Esophagus muscularis mucosa (tissue), 4 donors: ENCODE results near the gene CRY1. TPM values are rescaled to one million over a fixed set of nuclear protein-coding genes. Genes with fewer than 3 reads are reported as not detected.

ENCODE experiments used
- DNase-seq: peaks from one replicate; pipeline ENCODE4 v3.0.0-alpha.2; 2017; ENCODE audit errors: extremely low spot score
- H3K27ac ChIP-seq, 4 donors: fragments of 200-600 bp; sonication (generic); replicated peaks in 1 of 4; 1 replicate in 3 of 4; 2 replicates in 1 of 4; pipeline ENCODE4 v1.5.1; 2016 to 2019; ENCODE audit warnings: mild to moderate bottlenecking in 1 of 4
- H3K27me3 ChIP-seq, 4 donors: fragments of 200-600 bp; sonication (generic); one replicate each; pipeline versions ENCODE4 v1.5.1 to v1.6.0; 2016 to 2019
- H3K36me3 ChIP-seq, 4 donors: fragments of 200-600 bp; sonication (generic); one replicate each; pipeline ENCODE4 v1.5.1; 2016 to 2019
- H3K4me1 ChIP-seq, 4 donors: fragments of 200-600 bp; sonication (generic); one replicate each; pipeline ENCODE4 v1.5.1; 2016 to 2019
- H3K4me3 ChIP-seq, 4 donors: fragments of 200-600 bp; sonication (generic); 1 replicate in 2 of 4; 2 replicates in 2 of 4; pipeline ENCODE4 v1.5.1; 2016 to 2019; ENCODE audit warnings: mild to moderate bottlenecking in 4 of 4, moderate library complexity in 1 of 4
- H3K9me3 ChIP-seq, 4 donors: fragments of 200-600 bp; sonication (generic); 1 replicate in 3 of 4; 2 replicates in 1 of 4; pipeline ENCODE4 v1.5.1; 2016 to 2019
- CTCF ChIP-seq, 3 experiments: fragments of 200-600 bp in 2 of 3; fragments of 450-650 bp in 1 of 3; sonication (generic) in 2 of 3; IDR thresholded peaks; one replicate each; pipeline ENCODE4 v1.5.1; 2017 to 2019; ENCODE audit warnings: antibody characterized with exemption in 3 of 3, mild to moderate bottlenecking in 2 of 3, moderate library complexity in 1 of 3
- EP300 ChIP-seq: sonication (generic); formaldehyde crosslinking; IDR thresholded peaks from one replicate; pipeline ENCODE4 v1.6.1; 2017; ENCODE audit warnings: antibody characterized with exemption
- POLR2A ChIP-seq: fragments of 450-650 bp; IDR thresholded peaks from one replicate; pipeline ENCODE4 v1.6.1; 2017; ENCODE audit warnings: antibody characterized with exemption, moderate library complexity, mild to moderate bottlenecking, low read depth
- POLR2AphosphoS5 ChIP-seq, 2 donors: sonication (generic); formaldehyde crosslinking; IDR thresholded peaks; one replicate each; pipeline ENCODE4 v1.6.1; 2017; ENCODE audit warnings: antibody characterized with exemption in 2 of 2
- WGBS: methylation state at CpG from one replicate; pipeline ENCODE4 v1.1.5; 2018; 5-methylcytosine and 5-hydroxymethylcytosine counted together
- intact Hi-C: fragments of 100-400 bp; cut with DNase I; formaldehyde crosslinking; loops from one replicate; pipeline ENCODE4 v1.15.1; 2023
- total RNA-seq, 4 donors: library from RNA; depleted of rRNA; stranded (reverse); fragments of >200 nt; gene quantifications; one replicate each; pipeline versions ENCODE4 v1.1.0 to v1.2.1, GENCODE V29; 2016

CRY1 gene
- total RNA-seq, 4 donors from 2014 or later = 29.1 to 42.9 (median 34.9) TPM

- no peak overlapping the region for H3K4me3 ChIP-seq
- TF ChIP-seq POLR2AphosphoS5 (IDR thresholded peaks at IDR 0.05) (no peak), EP300 (no peak), POLR2A (no peak), CTCF (IDR thresholded peaks at IDR 0.05) (no peak)
- H3K4me1 ChIP-seq = peaks cover 0 to 10% (median 5%) of the 10 kb centered on the region in 4 donors
- intact Hi-C loops = no loop called here
- WGBS = 85% methylated on average over 2 of the region's 2 CpGs
- no peaks in the 10 kb centered on the region for H3K27me3 ChIP-seq
- H3K36me3 ChIP-seq = peaks cover 0 to 12% (median 3%) of the 10 kb centered on the region in 4 donors
- H3K9me3 ChIP-seq = no peaks in the 10 kb centered on the region
- no peak overlapping the region for H3K27ac ChIP-seq
- no peak for DNase-seq
Observed at GRCh38 chr12:107019546-107019945, 73.8 kb downstream of the CRY1 start.

GRCh38 chr12:107017042-107017441, 76.3 kb downstream of the CRY1 start:
- intact Hi-C loops = no loop called here
- Histone ChIP-seq H3K4me3 (no peak overlapping the region), H3K4me1 (peaks cover 0 to 7% (median 3%) of the 10 kb centered on the region in 4 donors), H3K9me3 (no peaks in the 10 kb centered on the region), H3K27ac (no peak overlapping the region), H3K36me3 (peaks cover 0 to 12% (median 3%) of the 10 kb centered on the region in 4 donors), H3K27me3 (no peaks in the 10 kb centered on the region)
- WGBS = 90% methylated on average over 4 of the region's 4 CpGs
- TF ChIP-seq EP300 (no peak), POLR2A (no peak), CTCF (IDR thresholded peaks at IDR 0.05) (no peak), POLR2AphosphoS5 (IDR thresholded peaks at IDR 0.05) (no peak)
- DNase-seq = no peak

GRCh38 chr12:107014055-107014454, 79.3 kb downstream of the CRY1 start:
- TF ChIP-seq POLR2AphosphoS5 (IDR thresholded peaks at IDR 0.05) (no peak), POLR2A (no peak), CTCF (IDR thresholded peaks at IDR 0.05) (no peak), EP300 (no peak)
- intact Hi-C loops = no loop called here
- DNase-seq = no peak
- H3K36me3 ChIP-seq = peaks cover 0 to 7% (median 0%) of the 10 kb centered on the region in 4 donors
- peaks cover 0 to 14% (median 3%) of the 10 kb centered on the region in 4 donors for H3K4me1 ChIP-seq
- H3K4me3 ChIP-seq = no peak overlapping the region
- H3K9me3 ChIP-seq = no peaks in the 10 kb centered on the region
- H3K27me3 ChIP-seq = no peaks in the 10 kb centered on the region
- H3K27ac ChIP-seq = no peak overlapping the region
- WGBS = 90% methylated on average over 3 of the region's 3 CpGs

GRCh38 chr12:107012736-107013425, 80.5 kb downstream of the CRY1 start:
- Histone ChIP-seq H3K36me3 (peaks cover 0 to 7% (median 0%) of the 10 kb centered on the region in 4 donors), H3K27me3 (no peaks in the 10 kb centered on the region), H3K4me3 (no peak overlapping the region), H3K9me3 (no peaks in the 10 kb centered on the region), H3K4me1 (peaks cover 0 to 14% (median 3%) of the 10 kb centered on the region in 4 donors), H3K27ac (no peak overlapping the region)
- no peak for TF ChIP-seq POLR2A
- TF ChIP-seq POLR2AphosphoS5 (IDR thresholded peaks at IDR 0.05) = no peak
- TF ChIP-seq EP300 = no peak
- no peak for TF ChIP-seq CTCF (IDR thresholded peaks at IDR 0.05)
- DNase-seq = no peak
- 97% methylated on average over 1 of the region's 1 CpG for WGBS
- intact Hi-C loops = no loop called here

- Histone ChIP-seq H3K4me3 (no peak overlapping the region), H3K4me1 (peaks cover 0 to 14% (median 3%) of the 10 kb centered on the region in 4 donors), H3K36me3 (no peaks in the 10 kb centered on the region), H3K9me3 (no peaks in the 10 kb centered on the region), H3K27me3 (no peaks in the 10 kb centered on the region), H3K27ac (no peak overlapping the region)
- DNase-seq = no peak
- TF ChIP-seq CTCF (IDR thresholded peaks at IDR 0.05) = no peak
- TF ChIP-seq POLR2A = no peak
- TF ChIP-seq EP300 = no peak
- TF ChIP-seq POLR2AphosphoS5 (IDR thresholded peaks at IDR 0.05) = no peak
- WGBS = 90% methylated on average over 2 of the region's 2 CpGs
- intact Hi-C loops = no loop called here
Observed at GRCh38 chr12:107011519-107011918, 81.8 kb downstream of the CRY1 start.
